Hippocampal formation (tissue), 2 donors: Measurements from ENCODE around the gene UGT1A9.

ENCODE experiments used
- DNase-seq, 2 donors: peaks; one replicate each; lab custom pipeline; 2025; lab: John Stamatoyannopoulos, UW

Gene UGT1A9

DNA sequence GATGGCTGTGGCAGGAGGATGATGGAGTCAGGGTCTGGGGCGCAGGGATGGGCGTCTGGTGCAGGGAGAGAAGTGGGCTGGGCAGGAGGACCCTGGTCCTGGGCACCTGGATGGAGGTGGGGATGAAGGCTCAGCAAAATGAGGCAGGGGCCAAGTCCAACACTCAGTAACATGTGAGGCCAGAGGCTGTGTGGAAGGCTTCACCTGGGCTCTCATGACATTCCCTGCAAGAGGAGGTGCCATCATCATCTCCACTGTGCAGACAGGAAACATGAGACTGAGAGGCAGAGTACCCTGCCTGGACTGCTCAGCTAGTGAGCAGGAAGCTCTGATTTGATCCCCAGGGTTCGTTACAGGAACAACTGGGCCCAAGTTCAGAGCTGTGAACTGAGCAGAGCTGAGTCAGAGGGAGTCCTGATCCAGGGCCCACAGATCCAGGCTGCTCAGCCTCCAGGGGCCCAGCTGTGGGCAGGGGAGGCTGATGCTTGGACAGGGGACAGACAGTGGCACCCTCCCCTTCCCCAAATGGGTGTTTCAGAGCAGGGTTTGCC lies 145.7 kb downstream of the UGT1A9 start:
- DNase-seq = no peak

DNA sequence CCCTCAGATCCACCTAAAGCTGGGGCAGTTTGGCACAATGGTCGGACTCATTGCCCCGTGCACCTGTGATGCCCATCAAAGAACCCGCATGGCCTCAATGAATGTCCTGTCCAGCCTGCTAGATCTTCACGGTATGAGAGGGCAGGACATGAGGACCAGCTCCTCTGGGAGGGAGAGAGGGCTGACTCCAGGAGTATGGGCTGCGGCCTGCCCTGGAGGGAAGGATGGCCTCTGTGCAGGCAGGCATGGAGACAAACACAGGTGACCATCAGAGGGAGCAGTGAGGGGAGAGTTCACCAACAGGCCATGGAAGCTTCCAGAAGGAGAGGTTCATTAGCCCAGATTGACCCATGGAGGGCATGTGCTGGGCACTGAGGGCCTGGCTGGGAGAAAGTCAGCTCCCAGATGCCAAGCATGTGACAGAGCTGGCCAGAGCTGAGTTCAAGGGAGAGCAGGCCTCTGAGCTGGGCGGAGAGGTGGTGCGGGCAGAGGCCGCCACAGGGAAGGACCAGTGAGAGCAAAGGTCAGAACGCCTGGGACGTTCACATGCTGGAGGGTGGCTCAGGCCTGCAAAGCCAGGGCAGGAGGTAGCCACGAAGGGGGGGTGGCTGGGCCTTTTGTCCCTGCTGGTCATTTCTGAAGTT lies 146.4 kb downstream of the UGT1A9 start:
- DNase-seq = no peak

DNA sequence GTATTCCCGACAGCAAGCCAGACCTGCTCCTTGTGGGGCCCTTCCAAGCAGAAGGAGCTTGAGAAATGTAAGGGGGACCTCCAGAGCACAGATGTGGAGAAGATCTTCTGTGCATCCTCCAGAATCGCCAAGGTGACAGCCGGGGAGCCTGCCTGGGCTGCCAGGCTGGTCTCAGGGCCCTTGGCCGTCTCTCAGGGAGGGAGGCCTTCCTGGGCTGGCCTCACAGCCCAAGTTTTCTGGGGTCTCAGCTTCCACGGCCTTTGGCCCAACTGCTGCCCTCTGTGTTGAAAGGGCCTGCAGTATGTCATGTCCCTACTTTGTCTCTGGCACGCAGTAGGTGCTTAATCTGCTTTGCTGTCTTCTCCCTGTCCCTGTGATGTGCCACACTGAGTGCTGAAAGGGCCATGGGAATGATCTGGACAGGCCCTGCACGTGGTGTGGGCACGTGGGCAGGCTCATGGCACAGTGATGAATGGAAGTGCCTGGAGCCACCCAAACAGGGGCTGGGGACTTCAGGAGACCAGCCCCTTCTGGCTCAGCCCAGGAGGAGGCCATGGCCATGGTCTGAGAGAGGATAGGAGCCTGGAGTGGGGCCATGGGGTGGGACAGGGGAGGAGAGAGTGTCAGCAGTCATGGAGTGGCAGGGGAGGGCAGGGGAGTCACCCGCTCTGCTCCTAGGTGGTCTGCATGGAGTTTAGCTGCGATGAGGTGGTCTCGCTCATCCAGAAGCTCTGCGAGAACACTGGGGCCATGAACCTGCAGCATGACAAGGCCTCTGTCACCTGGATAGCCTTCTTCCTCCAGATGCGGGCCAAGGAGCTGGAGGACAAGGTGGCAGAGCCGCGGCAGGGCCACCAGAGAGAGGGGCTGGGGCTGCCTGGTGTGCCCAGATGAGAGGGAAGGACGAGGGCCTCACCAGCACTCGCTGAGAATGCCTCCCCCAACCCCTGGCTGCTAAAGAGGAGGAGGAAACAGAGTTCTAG lies 147.2 kb downstream of the UGT1A9 start:
- DNase-seq = no peak

DNA sequence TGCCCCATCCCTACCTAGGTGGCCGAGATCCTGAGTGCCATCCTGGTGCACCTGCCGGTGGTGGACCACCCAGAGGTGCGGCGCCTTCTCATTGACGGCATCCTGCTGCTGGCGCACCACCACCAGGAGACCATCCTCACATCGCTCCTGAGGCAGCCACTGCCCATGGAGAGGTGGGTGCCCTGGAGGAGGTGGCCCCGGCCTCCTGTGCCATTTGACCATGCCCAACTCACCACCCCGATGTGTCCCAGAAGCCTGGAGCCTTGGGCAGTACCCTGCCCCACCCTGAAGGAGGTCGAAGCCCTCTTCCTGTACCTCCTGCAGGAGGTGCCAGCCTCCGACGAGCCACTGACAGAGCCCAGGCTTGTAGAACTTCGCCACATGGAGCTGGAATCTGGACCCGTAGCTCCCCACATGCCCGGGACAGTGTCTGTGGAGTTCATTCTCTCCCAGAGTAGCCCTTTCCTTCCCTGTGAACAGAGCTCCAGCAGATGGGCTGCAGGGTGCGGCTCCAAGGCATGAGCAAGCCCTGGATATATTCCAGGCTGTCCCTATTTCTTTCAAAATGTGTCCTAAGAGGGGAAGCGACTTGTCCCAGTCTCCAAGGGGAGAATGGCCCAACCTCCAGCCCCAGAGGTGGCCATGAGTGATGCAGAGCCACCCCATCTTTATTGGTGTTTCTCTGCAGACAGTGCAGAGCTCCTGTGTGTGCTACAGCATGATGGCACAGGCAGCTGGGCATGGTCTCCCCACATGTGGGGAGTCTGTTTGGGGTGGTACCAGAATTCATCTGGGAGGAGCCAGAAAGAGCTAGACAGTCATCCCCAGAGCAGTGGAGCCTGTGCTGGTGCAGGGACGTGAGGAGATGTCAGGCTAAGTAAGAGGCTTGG lies 148.4 kb downstream of the UGT1A9 start:
- DNase-seq = no peak

DNA sequence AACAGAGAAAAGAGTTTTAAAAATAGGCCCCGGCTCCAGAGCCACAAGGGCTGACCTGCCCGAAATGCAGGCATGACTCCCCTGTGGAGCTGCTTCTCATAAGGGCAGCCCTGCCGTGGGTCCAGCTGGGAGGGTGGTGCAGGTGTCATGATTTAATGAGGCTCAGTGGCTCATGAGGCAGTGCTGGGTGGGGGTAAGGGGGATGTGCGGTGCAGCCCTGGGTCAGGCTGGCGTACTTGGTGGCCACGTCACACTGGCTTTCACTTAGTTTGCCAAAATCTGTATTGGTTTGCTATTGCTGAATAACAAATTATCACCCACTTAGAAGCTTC lies 149.0 kb downstream of the UGT1A9 start:
- DNase-seq = no peak

DNA sequence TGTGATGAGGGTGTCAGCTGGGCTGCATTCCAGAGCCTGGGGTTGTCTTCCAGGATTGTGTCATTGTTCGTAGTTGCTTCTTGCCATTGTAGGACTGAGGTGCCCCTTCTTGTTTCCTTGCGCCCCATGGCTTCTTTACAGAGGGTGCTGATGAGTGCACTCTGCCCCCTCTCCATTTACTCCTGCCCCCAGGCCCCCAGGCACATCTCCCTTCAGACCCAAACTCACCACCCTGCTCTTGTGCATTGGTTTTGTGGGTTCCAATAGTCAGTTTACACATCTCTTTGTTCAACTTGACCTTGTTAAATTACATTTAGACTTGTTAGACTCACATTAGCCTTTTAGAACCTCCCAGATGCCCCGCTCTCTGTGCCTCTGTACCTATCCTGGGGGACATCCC lies 149.5 kb downstream of the UGT1A9 start:
- no peak for DNase-seq

DNA sequence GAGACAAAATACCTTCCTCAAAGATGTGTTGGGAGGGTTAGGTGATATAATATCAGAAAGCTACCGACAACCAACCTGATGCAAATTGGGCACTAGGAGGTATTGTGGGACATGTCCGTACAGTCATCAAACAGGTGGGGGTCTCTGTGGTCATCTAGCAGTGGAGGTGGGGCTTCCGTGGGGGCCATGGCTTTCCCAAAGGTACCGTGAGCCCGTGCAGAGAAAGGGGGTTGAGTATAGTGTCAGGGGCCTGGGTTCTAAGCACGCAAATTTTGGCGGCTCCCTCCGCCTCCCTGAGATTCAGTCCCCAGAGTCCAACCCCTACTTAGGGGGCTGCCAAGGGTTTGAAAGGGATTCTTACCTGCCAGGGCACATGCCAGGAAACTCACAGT lies 150.0 kb downstream of the UGT1A9 start:
- no peak for DNase-seq

DNA sequence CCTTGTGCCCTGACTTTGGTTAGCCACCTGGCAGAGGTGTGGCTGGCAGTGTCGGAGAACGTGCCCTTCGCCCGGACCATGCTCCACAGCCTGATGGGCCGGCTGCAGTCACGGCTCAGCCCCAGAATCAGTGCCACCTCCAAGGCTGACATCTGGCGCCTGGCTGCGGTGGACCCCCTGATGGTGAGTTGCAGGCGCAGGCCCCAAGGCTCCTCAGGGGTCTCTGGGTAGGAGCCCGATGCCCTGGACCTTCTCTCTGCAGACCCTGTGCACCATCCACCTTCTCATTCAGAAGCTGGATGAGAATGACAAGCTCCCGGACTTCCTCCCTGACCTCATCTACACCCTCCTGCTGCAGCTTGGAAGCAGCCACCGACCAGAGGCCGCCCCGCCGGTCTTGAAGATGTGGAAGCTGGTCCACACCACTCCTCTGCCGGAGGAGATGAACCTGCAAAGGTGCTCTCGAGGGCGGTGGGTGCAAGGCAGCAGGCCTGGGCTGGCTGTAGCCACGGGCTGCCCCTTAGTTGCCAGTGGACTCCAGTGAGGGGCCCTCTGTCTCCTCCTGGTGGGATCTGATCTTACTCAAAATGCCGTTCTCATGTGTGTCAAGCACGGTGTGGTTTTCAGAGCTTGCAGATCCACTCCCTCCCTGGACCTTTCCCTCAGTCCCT lies 150.5 kb downstream of the UGT1A9 start:
- no peak for DNase-seq
